Fibroblast of upper back skin (primary cell): ENCODE measurements around the gene RBM8A.
"Not testable (repeated sequence)": the region's sequence is repeated elsewhere in the genome, so short reads cannot be mapped to it uniquely, and the experiment has no call there.

Experiments used
- DNase-seq: peaks from one replicate; pipeline ENCODE4 v3.0.0-alpha.2; 2013

RBM8A gene

DNA sequence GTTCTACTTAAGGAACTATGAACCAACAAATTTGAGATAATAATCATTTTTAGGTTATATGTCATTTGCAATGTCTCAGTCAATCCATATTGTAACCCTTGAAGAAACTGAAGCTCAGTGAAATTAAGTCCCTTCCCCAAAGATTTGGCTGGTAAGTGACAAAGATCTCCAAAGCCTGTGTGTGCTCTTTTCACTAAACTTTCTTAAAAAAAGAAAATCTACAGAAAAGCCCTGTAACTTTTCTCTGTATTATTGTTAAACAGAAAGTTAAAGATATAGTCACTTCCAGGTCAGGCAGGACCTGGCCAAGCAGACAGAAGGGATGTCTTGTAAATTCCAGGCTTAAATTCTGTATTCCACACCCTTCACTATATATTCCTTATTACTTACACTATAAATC is 29.1 kb upstream of the RBM8A start:
- no peak for DNase-seq

GRCh38 chr1:145955436-145955835 is 28.2 kb upstream of the RBM8A start:
- no peak for DNase-seq

DNA sequence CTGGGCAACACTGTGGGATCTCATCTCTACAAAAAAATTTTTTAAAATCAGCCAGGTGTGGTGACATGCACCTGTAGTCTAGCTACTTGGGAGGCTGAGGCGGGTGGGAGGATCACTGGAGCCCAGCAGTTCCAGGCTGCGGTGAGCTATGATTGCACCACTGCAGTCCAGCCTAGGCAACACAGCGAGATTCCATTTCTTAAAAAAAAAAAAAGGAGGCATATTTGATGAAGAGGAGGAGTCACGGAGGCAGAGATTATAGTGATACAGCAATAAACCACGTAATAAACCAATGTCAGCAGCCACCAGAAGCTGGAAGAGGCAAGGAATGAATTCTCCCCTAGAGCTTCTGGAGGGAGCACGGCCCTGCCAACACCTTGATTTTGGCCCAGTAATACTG is 26.6 kb upstream of the RBM8A start:
- DNase-seq = no peak

DNA sequence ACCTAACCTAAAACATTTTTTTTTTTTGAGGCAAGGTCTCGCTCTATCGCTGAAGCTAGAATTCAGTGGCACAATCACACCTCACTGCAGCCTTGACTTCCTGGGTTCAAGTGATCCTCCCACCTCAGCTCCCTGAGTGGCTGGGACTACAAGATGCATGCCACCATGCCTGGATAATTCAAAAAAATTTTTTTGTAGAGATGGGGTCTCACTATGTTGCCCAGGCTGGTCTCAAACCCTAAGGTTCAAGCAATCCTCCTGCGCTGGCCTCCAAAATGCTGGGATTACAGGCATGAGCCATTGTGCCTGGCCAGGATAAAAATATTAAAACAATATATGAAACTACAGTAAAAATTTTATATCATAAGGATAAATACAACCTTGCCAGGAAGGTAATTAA is 25.6 kb upstream of the RBM8A start:
- DNase-seq = no peak

- DNase-seq = no peak
Observed at GRCh38 chr1:145951526-145951925, 24.2 kb upstream of the RBM8A start.

DNA sequence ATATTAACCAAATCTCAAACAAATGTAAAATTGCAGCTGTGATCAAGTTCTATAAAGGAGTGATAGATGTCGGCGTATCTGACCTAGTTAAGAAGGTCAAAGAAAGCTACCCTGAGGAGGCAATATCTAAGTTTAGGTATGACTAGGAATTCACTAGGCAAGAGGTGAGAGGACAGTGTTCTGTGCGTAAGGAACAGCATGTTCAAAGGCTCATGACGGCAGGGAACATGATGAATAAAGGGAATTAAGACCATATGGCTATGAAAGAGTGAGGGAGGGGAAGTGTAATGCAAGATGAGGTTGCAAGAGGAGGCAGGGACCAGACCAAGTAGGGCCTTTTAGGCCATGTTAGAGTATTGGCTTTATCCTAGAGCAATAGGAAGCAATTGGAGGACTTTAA is 21.9 kb upstream of the RBM8A start:
- peak; percentile 35 for DNase-seq

GRCh38 chr1:145947551-145947950 is 20.3 kb upstream of the RBM8A start:
- no peak for DNase-seq

DNA sequence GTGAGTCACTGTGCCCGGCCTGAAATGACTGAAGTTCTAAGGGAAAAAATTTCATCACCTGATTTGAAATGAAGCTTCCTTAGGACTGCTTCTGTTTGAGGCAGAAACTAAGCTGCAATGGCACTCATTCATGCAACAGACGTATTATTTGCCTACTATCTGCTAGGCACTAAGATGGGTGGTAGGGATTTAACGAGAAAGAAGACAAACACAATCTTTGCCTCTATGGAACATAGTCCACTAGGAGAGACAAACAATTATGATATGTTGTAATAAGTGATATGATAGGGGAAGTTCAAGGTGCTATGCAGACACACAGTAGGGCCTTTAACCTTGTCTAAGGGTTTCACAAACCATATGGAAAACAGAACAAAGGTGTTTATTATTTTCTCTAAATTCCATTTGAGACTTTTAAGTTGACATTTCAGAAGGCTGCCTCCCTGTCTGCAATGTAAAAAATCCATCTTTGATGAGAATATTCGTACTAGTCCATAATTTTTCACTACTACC is 19.2 kb upstream of the RBM8A start:
- no peak for DNase-seq

DNA sequence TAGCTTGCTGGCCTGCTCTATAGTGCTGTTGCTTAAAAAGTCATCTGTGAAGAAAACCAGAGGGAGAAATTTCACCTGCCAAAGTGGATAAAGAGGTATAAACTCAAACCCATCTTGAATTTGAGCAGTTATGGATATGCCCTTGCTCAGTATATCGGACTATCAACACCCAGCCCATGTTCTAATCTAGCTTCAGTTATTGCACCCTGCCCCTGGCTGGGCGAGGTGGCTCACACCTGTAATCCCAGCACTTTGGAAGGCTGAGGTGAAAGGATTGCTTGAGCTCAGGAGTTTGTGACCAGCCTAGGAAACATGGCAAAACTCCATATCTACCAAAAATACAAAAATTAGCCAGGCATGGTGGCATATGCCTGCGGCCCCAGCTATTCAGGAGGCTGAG is 17.2 kb upstream of the RBM8A start:
- DNase-seq = no peak

DNA sequence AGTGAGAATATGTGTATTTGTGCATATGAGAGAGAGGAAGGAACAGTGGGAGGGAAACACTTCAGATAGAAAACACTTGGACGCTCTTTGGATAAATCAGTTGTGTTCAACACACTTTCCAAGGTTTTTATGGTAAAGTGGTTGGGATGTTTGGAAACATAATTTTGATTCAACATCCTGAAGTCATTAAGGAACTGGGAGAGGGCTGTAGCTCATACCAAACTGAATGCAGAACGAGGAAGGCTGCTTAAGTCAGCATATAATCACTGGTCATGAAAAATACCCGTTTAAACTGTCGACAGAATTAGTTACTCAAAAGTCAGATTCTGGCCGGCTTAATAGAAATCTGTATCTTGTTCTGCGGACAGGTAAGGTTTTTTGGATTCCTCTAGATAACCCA is 15.6 kb upstream of the RBM8A start:
- no peak for DNase-seq

- DNase-seq = no peak
Observed at GRCh38 chr1:145942405-145942804, 15.1 kb upstream of the RBM8A start.

GRCh38 chr1:145937436-145937835 is 10.2 kb upstream of the RBM8A start:
- DNase-seq = no peak

DNA sequence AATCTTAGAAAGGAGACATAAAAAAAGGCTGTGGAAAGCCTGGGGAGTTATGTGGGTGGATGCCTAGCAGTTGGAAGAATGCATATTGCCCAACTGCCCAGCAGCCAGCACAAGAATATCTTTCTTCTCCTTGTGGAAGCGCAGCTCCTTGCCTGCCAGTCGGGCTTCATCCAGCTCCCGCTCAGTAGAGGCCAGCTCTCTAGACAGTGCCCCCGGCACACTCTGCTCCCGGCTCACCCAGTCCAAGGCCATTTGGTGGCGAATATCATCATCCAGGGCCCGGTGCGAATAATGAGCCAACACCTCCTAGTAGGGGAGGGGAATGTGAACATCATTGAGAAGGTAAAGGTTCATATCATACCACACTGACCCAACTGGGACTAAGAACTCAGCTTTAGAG is 9.0 kb upstream of the RBM8A start:
- DNase-seq = no peak

GRCh38 chr1:145935708-145936107 is 8.4 kb upstream of the RBM8A start:
- DNase-seq = no peak

GRCh38 chr1:145932522-145933009 is 5.3 kb upstream of the RBM8A start:
- not testable (repeated sequence) for DNase-seq

DNA sequence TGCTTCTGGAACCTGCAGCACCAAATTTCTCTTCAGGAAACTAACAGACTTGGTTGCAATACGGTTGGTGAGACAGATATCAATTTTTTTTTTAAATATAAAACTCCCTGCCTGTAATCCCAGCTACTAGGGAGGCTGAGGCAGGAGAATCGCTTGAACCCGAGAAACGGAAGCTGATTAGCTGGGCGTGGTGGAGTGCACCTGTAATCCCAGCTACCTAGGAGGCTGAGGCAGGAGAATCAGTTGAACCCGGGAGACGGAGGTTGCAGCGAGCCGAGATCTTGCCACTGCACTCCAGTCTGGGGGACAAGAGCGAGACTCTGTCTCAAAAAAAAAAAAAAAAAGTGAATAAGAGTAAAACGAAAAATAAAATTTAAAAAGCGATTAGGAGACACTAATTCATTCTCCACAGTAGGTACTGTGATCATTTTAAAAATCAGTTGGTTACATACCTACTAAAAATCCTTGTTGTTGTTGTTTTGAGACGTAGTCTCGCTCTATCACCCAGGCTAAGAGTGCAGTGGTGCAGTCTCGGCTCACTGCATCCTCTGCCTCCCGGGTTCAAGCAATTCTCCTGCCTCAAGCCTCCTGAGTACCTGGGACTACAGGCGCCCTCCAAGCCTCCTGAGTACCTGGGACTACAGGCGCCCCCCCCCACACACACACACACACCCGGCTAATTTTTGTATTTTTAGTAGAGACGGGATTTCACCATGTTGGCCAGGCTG is 796 bp upstream of the RBM8A start:
- no peak for DNase-seq

DNA sequence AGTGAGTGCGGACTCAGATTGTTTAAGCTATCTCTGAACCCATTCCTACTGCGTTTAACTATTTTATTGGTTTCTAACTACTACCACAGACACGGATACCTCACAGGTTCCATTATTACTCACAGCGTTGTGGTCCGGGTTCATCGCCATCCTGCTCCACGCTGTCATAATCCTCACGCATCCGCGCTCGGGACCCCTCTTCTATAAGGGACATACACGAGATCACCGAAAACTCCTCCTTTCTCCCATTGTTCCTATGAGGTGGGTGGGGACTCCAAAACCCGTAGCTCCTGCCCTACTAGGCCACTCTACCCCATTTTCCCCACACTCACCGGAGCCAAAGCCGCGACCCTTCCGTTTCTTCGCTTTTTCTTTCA is 610 bp downstream of the RBM8A start:
- no peak for DNase-seq

DNA sequence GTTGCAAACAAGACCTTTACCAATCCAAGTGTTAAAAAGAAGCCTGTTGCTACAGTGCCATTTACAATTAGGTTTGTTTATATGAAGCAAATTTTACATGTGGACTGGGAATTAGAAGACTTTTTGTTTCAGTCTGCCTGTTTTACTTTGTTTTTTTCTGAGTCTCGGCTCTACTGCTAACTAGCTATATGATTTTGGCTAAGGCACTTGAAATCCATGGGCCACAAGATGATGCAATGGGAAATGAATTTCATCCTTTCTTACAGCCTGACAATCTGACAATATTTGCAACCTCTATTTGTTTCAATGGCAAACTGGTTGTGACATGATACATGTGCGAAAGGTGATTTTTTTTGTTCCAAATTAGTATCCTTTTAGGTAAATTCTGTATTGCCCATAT is 5.0 kb downstream of the RBM8A start:
- DNase-seq = peak; percentile 31

- DNase-seq = not testable (repeated sequence)
Observed at GRCh38 chr1:145920297-145920696, 7.0 kb downstream of the RBM8A start.

DNA sequence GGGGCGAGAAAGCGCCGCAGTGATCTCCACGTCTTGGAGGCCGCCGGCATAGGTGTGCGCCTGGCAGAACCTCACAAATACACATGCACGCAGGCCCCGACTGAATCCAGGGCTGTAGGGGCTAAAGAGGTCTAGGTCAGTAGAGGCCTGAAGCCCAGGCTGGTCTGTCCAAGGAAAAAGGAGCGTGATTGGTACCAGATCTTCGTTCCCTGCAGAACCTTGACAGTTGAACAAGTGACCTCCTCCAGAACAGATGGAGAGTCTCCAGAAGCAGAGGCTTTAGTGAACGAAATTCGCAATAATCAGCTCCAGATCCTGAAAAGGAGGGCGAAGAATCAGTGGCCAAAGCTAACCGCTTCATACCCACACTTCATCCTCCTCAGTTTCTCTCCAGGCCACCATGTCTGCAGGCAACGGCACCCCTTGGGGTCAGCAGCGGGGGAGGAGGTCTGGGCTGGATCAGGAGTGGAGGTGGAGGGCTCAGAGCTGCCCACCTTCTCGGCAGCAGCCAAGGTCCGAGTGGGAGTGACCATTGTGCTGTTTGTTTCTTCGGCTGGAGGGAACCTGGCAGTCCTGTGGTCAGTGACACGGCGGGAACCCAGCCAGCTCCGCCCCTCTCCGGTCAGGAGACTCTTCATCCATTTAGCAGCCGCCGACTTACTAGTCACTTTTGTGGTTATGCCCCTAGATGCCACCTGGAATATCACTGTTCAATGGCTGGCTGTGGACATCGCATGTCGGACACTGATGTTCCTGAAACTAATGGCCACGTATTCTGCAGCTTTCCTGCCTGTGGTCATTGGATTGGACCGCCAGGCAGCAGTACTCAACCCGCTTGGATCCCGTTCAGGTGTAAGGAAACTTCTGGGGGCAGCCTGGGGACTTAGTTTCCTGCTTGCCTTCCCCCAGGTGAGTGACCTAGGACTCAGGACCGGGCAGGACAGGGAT is 8.0 kb downstream of the RBM8A start:
- DNase-seq = peak; percentile 10

- peak; percentile 81 for DNase-seq
Observed at GRCh38 chr1:145918144-145918991, 8.9 kb downstream of the RBM8A start, which contains the start of gene PEX11B. PEX11B (minus strand) TSS chr1:145918717; CDS start chr1:145918688, 29 bp downstream.

DNA sequence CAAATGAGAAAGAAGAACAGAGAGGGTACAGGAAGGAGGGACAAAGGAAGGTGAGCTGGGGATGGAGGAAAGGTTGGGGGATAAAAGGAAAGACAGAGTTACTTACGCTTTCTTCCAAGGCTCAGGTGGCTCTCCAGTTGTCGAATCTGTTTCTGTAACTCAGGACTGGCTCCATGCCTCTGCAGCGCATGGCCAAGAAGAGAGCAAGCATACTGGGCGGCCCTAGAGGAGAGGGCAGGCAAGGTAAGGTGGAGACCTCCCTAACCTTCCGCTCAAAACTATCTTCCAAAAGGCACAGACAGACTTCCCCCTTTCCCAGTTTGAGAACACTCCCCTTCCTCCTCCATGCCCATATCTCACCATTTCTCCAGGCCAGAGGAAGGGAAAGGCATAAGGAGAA is 9.7 kb downstream of the RBM8A start:
- no peak for DNase-seq

DNA sequence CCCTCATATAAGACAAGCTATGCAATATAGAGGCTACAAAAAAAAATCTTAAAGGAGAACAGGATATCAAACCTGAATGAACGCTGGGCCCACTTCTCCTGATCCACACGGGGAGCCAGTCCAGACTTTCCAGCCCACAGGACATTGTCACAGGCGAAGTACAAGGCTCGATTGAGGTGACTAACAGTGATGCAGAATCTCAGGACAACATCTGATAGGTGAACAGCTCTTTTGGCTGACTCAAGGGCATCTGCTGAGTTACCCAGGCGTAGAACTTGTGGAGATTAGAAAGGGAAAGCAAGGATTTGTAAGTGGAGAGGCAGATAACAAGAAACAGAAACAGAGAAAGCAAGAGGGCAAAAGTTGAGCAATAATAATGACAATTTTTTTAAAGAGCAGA is 10.5 kb downstream of the RBM8A start:
- DNase-seq = no peak
